HCT116 (cell line): ENCODE results near the gene RIMBP2. TPM values are rescaled to one million over a fixed set of nuclear protein-coding genes. Genes with fewer than 3 reads are reported as not detected.

Experiments
- ATAC-seq: fragments of 200-7000 bp; cut with Tn5 transposase; 2 replicates; pipeline ENCODE4 v1.9.1; 2020; ENCODE audit warnings: mild to moderate bottlenecking, moderate library complexity
- BruUV-seq: library from RNA; stranded (reverse); fragments of 400-500 nt; replicated peaks from 2 replicates; lab custom pipeline; 2021; lab: Mats Ljungman, UMichigan
- CTCF ChIA-PET: fragments of 300-600 bp; sonication (Branson Sonifier 250); formaldehyde crosslinking; loops from one replicate; lab custom pipeline; 2021; ENCODE audit warnings: antibody characterized with exemption; lab: Charles Lee
- POLR2A ChIA-PET: fragments of 300-600, 350-600 bp; sonication (Branson Sonifier 250); formaldehyde crosslinking; loops from one replicate; lab custom pipeline; 2021; ENCODE audit warnings: antibody characterized with exemption; lab: Charles Lee
- RAD21 ChIA-PET, 2 experiments: fragments of 300-600 bp; sonication (Branson Sonifier 250); formaldehyde crosslinking; loops; one replicate each; lab custom pipeline; 2023; ENCODE audit warnings: low total read pairs in 2 of 2; ENCODE audit not compliant: uncharacterized antibody in 2 of 2, unreplicated experiment in 2 of 2, low non-redundant PET in 1 of 2; lab: Charles Lee
- DNase-seq: peaks from one replicate; pipeline ENCODE4 v3.0.0-alpha.2; 2010; ENCODE audit warnings: low read depth, low spot score
- H2AFZ ChIP-seq: fragments of 200-600 bp; shearing (Covaris generic), sonication (generic); 2 replicates; pipeline ENCODE4 v1.6.1; 2017; ENCODE audit warnings: low read depth, mixed run types, mixed read lengths, antibody characterized with exemption, low read length; ENCODE audit not compliant: poor library complexity, severe bottlenecking
- H3K27ac ChIP-seq: 2 replicates; pipeline ENCODE4 v1.5.1; 2012; ENCODE audit warnings: low read depth, low read length
- H3K27me3 ChIP-seq: fragments of 200-600 bp; sonication (generic); 2 replicates; pipeline ENCODE4 v1.6.1; 2016; ENCODE audit warnings: mixed run types, low read length, mixed read lengths; ENCODE audit not compliant: insufficient read depth
- H3K36me3 ChIP-seq, 2 experiments: fragments of 200-500 bp in 1 of 2; fragments of 200-600 bp in 1 of 2; sonication (Bioruptor generic) in 1 of 2; sonication (generic) in 1 of 2; 2 replicates each; pipeline versions ENCODE4 v1.5.1 to v1.6.1; 2014 to 2016; ENCODE audit warnings: low read length in 2 of 2, inconsistent platforms in 1 of 2, mixed read lengths in 1 of 2, mixed run types in 1 of 2; ENCODE audit not compliant: insufficient read depth in 2 of 2, control insufficient read depth in 1 of 2
- H3K4me1 ChIP-seq, 2 experiments: fragments of 200-600 bp in 1 of 2; sonication (generic) in 1 of 2; 2 replicates each; pipeline versions ENCODE4 v1.5.1 to v1.6.1; 2012 to 2017; ENCODE audit warnings: low read length in 2 of 2, inconsistent platforms in 1 of 2, mild to moderate bottlenecking in 1 of 2, mixed read lengths in 1 of 2, mixed run types in 1 of 2, moderate library complexity in 1 of 2; ENCODE audit not compliant: insufficient read depth in 2 of 2, control insufficient read depth in 1 of 2
- H3K4me2 ChIP-seq: fragments of 200-600 bp; sonication (generic); 2 replicates; pipeline ENCODE4 v1.6.1; 2017; ENCODE audit warnings: mixed run types, low read length, mixed read lengths
- H3K4me3 ChIP-seq, 2 experiments: fragments of 200-600 bp in 1 of 2; sonication (generic) in 1 of 2; replicated peaks in 1 of 2; 2 replicates each; pipeline ENCODE4 v1.5.1; 2011 to 2016; ENCODE audit warnings: low read length in 2 of 2, control low read depth in 1 of 2, low read depth in 1 of 2, mild to moderate bottlenecking in 1 of 2, mixed read lengths in 1 of 2, mixed run types in 1 of 2
- H3K79me2 ChIP-seq: fragments of 200-600 bp; sonication (generic); 2 replicates; pipeline ENCODE4 v1.6.1; 2017; ENCODE audit warnings: mild to moderate bottlenecking, mixed run types, low read length, moderate library complexity, mixed read lengths; ENCODE audit not compliant: insufficient read depth
- H3K9ac ChIP-seq: fragments of 200-600 bp; sonication (generic); 2 replicates; pipeline ENCODE4 v1.6.1; 2016; ENCODE audit warnings: low read length, mixed read lengths
- H3K9me2 ChIP-seq: fragments of 200-600 bp; sonication (generic), shearing (Covaris generic); 2 replicates; pipeline ENCODE4 v1.6.1; 2017; ENCODE audit warnings: mixed run types, mild to moderate bottlenecking, moderate library complexity; ENCODE audit not compliant: insufficient read depth
- H3K9me3 ChIP-seq, 2 experiments: fragments of 200-500 bp in 1 of 2; fragments of 200-600 bp in 1 of 2; sonication (Bioruptor generic) in 1 of 2; sonication (generic) in 1 of 2; 2 replicates each; pipeline ENCODE4 v1.6.1; 2014 to 2017; ENCODE audit warnings: low read length in 2 of 2, mixed read lengths in 2 of 2, inconsistent platforms in 1 of 2, low read depth in 1 of 2, mild to moderate bottlenecking in 1 of 2, mixed run types in 1 of 2, moderate library complexity in 1 of 2; ENCODE audit not compliant: control insufficient read depth in 1 of 2, insufficient read depth in 1 of 2
- H4K20me1 ChIP-seq: fragments of 200-600 bp; sonication (generic), shearing (Covaris generic); 2 replicates; pipeline ENCODE4 v1.6.1; 2017; ENCODE audit warnings: mixed run types, mild to moderate bottlenecking, moderate library complexity; ENCODE audit not compliant: insufficient read depth
- ATF3 ChIP-seq: IDR thresholded peaks from 2 replicates; pipeline ENCODE4 v1.6.1; 2012
- CBX3 ChIP-seq: IDR thresholded peaks from 2 replicates; pipeline ENCODE4 v1.6.1; 2012; ENCODE audit warnings: low read depth
- CTCF ChIP-seq, 3 experiments: fragments of 200-600 bp in 1 of 3; sonication (generic) in 1 of 3; IDR thresholded peaks in 2 of 3; conservative IDR thresholded peaks in 1 of 3; 2 replicates each; pipeline ENCODE4 v1.5.1; 2012 to 2017; ENCODE audit warnings: low read depth in 2 of 3, low read length in 2 of 3, antibody characterized with exemption in 1 of 3, borderline replicate concordance in 1 of 3, control low read depth in 1 of 3, mild to moderate bottlenecking in 1 of 3, mixed read lengths in 1 of 3, mixed run types in 1 of 3, moderate library complexity in 1 of 3; ENCODE audit not compliant: insufficient read depth in 1 of 3
- EZH2 ChIP-seq: fragments of 200-600 bp; sonication (generic); IDR thresholded peaks from 2 replicates; pipeline ENCODE4 v1.6.1; 2017; ENCODE audit warnings: antibody characterized with exemption, mixed run types
- EZH2phosphoT487 ChIP-seq: fragments of 200-600 bp; IDR thresholded peaks from 2 replicates; pipeline ENCODE4 v1.6.1; 2018; ENCODE audit warnings: antibody characterized with exemption, borderline replicate concordance
- FOSL1 ChIP-seq: IDR thresholded peaks from 2 replicates; pipeline ENCODE4 v1.6.1; 2012; ENCODE audit warnings: low read depth
- JUND ChIP-seq: IDR thresholded peaks from 2 replicates; pipeline ENCODE4 v1.6.1; 2012
- POLR2AphosphoS5 ChIP-seq: IDR thresholded peaks from 2 replicates; pipeline ENCODE4 v1.6.1; 2011; ENCODE audit warnings: mild to moderate bottlenecking, low read depth, low read length, moderate library complexity
- RAD21 ChIP-seq: IDR thresholded peaks from 2 replicates; pipeline ENCODE4 v1.6.1; 2012; ENCODE audit warnings: low read depth, mild to moderate bottlenecking
- SP1 ChIP-seq: IDR thresholded peaks from 2 replicates; pipeline ENCODE4 v1.6.1; 2012; ENCODE audit warnings: low read depth
- SRF ChIP-seq: IDR thresholded peaks from 2 replicates; pipeline ENCODE4 v1.6.1; 2012; ENCODE audit warnings: low read depth
- TCF7L2 ChIP-seq: IDR thresholded peaks from 2 replicates; pipeline ENCODE4 v1.7.0; 2011; ENCODE audit warnings: borderline replicate concordance, inconsistent platforms; ENCODE audit not compliant: insufficient read depth, insufficient read length; ENCODE audit errors: extremely low read depth
- ZBTB33 ChIP-seq: IDR thresholded peaks from 2 replicates; pipeline ENCODE4 v1.6.1; 2011; ENCODE audit warnings: mild to moderate bottlenecking, low read length, moderate library complexity; ENCODE audit not compliant: insufficient replicate concordance; ENCODE audit errors: extremely low read depth
- ZFX ChIP-seq: fragments of 450-650 bp; IDR thresholded peaks from 2 replicates; pipeline ENCODE4 v1.6.1; 2017
- intact Hi-C: fragments of 100-400 bp; cut with micrococcal nuclease; formaldehyde crosslinking; loops from 2 replicates; pipeline ENCODE4 v1.10.0; 2022
- total RNA-seq: library from RNA; stranded (reverse); gene quantifications from one replicate; pipeline ENCODE4 v1.2.1, GENCODE V29; 2021; ENCODE audit not compliant: unreplicated experiment

Gene RIMBP2
- total RNA-seq, 1 experiment from 2014 or later = not detected

GRCh38 chr12:130470969-130471368, 245.1 kb downstream of the RIMBP2 start:
- no peak overlapping the region for H2AFZ ChIP-seq
- ChIA-PET CTCF (no interaction called here), POLR2A (no interaction called here), RAD21 (no interaction called here)
- H3K36me3 ChIP-seq = no peaks in the 10 kb centered on the region
- no peak for ATAC-seq
- no peak overlapping the region for H3K9ac ChIP-seq
- H3K4me3 ChIP-seq = no peak overlapping the region
- H3K4me2 ChIP-seq = no peak overlapping the region
- no TSS peak for BruUV-seq
- H3K79me2 ChIP-seq = no peaks in the 10 kb centered on the region
- H3K4me1 ChIP-seq = no peaks in the 10 kb centered on the region
- H3K9me3 ChIP-seq = no peaks in the 10 kb centered on the region; a peak in 1 of 4 replicates
- intact Hi-C loops = no loop called here
- no peaks in the 10 kb centered on the region for H4K20me1 ChIP-seq
- TF ChIP-seq CTCF (IDR thresholded peaks at IDR 0.05 in 2 of 3, conservative IDR thresholded peaks at IDR 0.05 in 1 of 3; ENCODE audit: borderline replicate concordance in 1 of 3, insufficient read depth in 1 of 3, low read depth in 2 of 3, low read length in 2 of 3) = no peak
- no peak for TF ChIP-seq SRF
- TF ChIP-seq EZH2phosphoT487 = no peak
- TF ChIP-seq POLR2AphosphoS5 = no peak
- TF ChIP-seq ZFX = no peak
- no peak for TF ChIP-seq ATF3
- no peak for TF ChIP-seq EZH2
- TF ChIP-seq TCF7L2 = no peak
- no peaks in the 10 kb centered on the region for H3K27me3 ChIP-seq
- no peak for DNase-seq
- no peaks in the 10 kb centered on the region for H3K9me2 ChIP-seq
- H3K27ac ChIP-seq = no peak overlapping the region

GRCh38 chr12:130469552-130469951, 246.5 kb downstream of the RIMBP2 start:
- no peaks in the 10 kb centered on the region for H3K36me3 ChIP-seq
- POLR2A ChIA-PET = no interaction called here
- no peak overlapping the region for H3K27ac ChIP-seq
- H3K4me3 ChIP-seq = no peak overlapping the region
- BruUV-seq = no TSS peak
- H3K4me2 ChIP-seq = no peak overlapping the region
- CTCF ChIA-PET = no interaction called here
- no peaks in the 10 kb centered on the region; a peak in 1 of 4 replicates for H3K9me3 ChIP-seq
- no peak for ATAC-seq
- no peaks in the 10 kb centered on the region for H3K4me1 ChIP-seq
- no peak overlapping the region for H2AFZ ChIP-seq
- intact Hi-C loops = no loop called here
- no peaks in the 10 kb centered on the region for H4K20me1 ChIP-seq
- RAD21 ChIA-PET = no interaction called here
- H3K9ac ChIP-seq = no peak overlapping the region
- no peaks in the 10 kb centered on the region for H3K79me2 ChIP-seq
- no peaks in the 10 kb centered on the region for H3K9me2 ChIP-seq
- DNase-seq = no peak
- no peaks in the 10 kb centered on the region for H3K27me3 ChIP-seq
- no peak for TF ChIP-seq TCF7L2
- no peak for TF ChIP-seq FOSL1
- no peak for TF ChIP-seq CBX3
- no peak for TF ChIP-seq CTCF (IDR thresholded peaks at IDR 0.05 in 2 of 3, conservative IDR thresholded peaks at IDR 0.05 in 1 of 3; ENCODE audit: borderline replicate concordance in 1 of 3, insufficient read depth in 1 of 3, low read depth in 2 of 3, low read length in 2 of 3)
- no peak for TF ChIP-seq ZBTB33
- no peak for TF ChIP-seq RAD21
- no peak for TF ChIP-seq SRF
- no peak for TF ChIP-seq ZFX
- no peak for TF ChIP-seq JUND
- TF ChIP-seq EZH2 = no peak
- no peak for TF ChIP-seq SP1
- TF ChIP-seq POLR2AphosphoS5 = no peak
